Stimulated activated CD4-positive, alpha-beta T cell treated with anti-CD3 and anti-CD28 coated beads, Interleukin-1b, Interleukin-23, amount 100 ng/mL, for 48 hours (primary cell): ENCODE data around the gene SPTBN1.
A peak's percentile ranks its signal among the peaks of the same experiment; 100 is the strongest.

Source experiments
- DNase-seq: peaks from one replicate; pipeline ENCODE4 v3.0.0-alpha.2; 2020

SPTBN1 gene

DNA sequence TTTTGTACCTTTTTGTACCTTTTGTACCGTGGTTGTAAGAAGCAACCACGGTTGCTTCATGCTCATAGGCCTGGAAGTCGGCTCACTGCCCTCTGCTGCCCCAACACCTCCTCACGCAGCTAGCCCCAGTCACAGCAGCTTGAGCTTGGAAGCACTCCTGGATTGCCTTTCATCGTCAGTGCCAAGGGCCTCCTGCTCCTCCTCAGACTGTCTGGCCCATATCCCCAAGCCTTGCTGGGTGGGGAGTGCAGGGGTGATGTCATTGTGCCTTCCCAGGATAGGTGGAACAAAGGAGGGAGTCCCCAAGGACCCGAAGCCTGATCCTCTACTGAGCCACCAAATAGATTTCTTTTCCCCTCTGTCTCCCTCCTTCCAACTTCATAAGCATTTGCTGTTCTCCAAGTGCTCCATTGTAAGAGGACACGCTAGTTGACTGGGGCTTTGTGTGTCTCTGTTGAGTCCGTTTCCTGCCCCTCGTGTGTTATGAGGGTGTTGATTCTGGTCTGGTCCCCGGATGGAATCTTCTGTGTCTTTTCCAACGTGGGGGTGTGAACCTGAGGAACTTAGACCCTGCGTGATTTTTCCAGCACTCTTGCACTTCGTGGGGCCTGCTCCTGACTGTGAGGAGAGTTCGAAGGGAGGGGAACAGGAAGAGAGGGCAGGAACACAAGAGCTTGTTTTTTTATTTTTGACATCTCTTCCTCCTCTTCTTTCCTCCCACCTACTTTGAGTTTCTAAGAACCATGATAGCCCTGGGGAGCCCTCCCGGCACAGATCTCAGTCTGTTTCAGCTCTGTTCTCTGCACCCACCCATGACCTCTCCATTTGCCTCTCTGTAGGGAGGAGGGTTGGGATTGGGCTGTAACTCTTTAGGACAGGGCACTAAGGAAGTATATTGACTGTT lies 140.1 kb downstream of the SPTBN1 start:
- DNase-seq = no peak

DNA sequence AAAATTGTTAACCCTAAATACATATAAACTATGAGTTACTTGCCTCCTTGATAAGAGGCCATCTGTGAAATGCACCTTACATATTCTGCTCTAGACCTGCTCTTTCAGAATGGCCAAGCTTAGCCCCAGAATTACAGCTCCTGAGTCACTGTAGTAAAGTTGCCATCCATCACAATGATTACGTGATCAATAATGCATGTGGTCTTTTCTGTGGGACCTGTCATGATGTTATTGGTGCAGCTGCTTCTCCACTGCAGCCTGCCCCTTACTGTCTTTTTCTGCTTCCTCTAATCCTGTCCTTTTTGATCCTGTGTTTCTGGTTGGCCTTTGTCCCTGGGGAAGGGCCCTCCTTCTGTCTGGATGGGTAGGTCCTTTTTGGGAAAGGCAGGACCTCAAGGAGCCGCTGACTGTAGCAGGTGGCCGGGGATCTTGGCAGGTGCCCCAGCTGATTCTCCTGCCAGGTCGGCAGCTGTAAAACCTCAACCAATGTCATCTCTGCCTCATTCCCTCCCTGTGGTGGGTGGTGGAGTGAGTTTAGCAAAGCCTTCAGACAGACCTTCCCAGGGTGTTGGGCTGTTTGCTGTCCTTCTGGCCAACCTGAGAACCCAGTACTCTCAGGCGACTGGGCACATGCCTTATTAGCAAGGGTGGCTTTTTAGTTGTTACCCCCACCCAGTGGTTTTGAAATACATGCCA lies 141.2 kb downstream of the SPTBN1 start:
- peak; percentile 45 for DNase-seq

DNA sequence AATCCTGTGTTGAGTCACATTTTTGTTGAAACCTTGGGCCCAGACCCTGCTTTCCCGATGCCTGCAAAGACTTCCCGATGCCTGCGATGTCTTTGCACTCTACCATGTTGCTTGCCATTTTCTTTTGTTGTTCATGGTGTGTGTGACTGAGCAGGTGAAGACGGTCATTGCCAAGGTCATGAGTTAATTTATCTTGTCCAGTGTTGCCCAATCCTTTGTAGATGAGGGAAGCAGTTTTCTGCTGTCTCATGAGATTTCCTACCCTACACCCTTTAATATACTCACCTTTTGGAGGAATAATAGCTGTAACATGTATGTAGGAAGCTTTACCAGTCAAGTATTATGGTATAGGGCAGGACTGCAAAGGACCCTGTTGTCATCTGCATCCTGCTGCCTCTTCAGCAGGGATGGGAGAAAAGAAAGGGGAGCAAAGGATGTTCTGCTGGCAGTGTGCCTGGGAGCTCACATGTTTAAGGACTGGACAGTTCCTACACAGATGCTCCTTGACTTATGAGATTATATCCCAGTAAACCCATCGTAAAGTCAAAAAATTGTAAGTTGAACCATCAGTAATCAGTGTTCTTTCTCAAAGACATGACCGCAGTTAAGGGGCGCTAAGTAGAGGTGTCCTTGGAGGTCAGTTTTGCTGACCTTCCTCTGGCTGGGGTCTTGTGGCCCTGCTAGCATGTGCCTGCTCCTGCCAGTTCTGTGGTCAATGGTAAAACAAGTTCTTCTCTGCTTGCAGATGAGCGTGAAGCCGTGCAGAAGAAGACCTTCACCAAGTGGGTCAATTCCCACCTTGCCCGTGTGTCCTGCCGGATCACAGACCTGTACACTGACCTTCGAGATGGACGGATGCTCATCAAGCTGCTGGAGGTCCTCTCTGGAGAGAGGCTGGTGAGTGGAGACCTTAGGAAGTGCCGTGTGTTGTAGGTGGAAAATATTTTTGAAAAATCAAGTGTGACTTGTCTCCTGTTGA lies 142.5 kb downstream of the SPTBN1 start:
- DNase-seq = no peak

DNA sequence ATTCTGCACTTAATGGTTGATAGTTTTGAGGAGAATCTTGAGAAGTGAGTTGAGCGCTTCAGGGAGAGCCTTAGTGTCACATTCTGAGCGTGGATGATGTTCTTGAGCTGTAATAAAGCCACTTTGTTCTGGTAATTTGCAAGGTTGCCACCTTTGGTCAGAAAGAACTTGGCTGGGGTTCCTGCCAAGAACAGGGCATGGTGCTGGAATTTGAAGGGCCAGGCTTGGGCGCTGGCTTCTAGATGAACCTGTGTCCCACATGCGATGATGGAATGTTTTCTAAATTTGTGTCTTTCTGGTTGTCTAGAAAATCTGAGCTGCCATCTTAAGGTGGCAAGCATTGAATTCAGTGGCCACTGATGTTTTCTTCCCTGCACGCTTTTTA lies 143.2 kb downstream of the SPTBN1 start:
- no peak for DNase-seq

DNA sequence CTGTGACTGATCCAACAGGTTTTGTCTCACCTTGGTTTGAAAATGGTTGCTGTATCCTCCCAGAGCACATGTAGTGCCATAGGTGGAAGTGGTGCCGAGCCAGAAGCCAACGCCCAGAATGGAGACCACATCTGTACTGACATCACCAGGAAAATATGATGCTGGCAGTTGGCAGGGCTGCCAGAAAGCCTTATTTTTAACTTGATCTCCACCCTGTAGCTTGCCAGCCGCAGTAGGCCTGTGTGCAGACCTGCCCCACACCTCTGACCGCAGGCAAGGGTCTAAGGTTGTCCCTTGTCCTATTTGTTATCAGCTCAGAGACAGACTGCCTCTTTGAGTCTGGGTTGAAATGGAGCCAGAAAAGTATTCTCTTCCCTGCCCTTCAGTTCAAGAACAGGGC lies 143.8 kb downstream of the SPTBN1 start:
- DNase-seq = no peak

DNA sequence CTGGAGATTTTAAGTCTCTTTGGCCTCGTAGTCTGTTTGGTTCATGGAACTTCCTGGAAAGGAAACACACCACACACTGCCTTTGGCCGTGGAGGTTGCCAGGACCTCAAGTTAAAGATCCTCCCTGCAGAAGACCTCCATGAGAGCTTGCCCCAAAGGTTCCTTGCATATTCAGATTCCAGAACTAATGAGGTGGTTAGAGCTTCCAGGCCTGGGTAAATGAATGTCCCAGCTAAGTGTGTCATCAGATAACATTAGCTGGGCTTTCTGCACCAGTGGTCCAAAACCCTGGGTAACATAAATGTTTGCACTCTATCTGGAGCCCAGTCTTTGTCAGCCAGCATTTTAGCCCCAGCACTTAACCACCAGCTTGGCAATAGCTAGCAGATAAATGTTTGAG lies 145.2 kb downstream of the SPTBN1 start:
- DNase-seq = no peak

DNA sequence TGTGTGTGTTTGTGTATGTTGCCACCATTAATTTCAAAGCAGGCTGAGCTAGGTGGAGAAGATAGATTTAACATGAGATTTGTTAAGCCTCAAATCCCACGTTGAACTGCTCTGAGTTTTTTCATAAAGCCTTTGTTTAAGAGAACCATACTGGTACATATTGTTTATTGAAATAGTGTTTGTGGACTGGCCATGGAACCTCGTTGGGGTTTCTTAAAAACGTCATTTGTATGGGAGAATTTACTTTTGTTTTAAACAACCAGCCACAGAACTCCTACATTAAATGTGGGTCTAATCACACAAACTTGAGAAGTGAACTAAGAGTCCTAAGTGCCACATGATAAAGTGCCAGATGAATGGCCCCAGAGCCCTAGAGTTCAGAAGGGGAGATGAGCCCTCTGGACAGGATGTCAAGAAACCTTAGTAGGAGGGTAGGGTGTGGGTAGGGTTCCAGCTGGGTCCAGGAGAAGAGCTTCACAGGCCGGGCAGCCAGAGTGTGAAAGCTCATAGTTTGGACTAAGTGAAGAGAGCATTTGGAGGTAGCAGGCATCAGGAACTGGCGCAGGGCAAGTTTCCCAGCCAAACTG lies 146.7 kb downstream of the SPTBN1 start:
- no peak for DNase-seq

DNA sequence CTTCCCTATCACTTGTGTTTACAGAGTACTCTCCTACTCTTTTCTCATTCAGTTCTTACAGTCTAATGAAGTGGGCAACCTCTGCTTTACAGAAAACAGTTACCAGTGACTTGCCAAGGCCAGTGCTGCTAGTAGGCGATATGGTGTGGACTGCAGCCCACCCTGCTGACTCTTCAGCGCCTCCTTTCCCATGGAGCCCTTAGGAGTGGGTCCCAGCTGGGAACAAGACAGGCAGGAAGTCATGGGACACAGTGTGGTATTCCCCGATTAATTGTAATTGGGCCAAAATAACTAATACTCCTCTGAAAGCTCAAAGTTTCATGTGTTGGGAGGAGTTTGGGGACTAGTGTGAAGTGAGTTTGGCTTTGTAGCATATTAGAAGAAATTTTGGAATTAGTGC lies 147.2 kb downstream of the SPTBN1 start:
- DNase-seq = no peak

DNA sequence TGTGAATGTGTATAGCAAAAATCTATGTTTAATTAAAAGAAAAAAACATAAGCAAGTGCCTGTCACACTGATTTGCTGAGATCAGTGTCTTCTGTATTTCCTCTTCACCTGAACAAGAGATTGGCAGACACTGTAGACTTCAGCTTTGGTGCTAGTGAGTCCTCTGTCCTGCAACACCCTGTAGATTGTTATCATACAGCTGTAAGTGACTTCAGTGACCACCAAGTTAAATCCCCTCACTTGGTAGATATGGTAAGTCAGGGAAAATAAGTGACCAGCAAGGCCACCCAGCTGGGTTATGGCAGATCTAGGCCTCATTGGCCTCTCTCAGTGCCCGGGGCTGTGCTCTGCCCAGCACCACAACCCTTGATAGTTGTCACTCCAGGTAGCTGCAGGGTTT lies 147.7 kb downstream of the SPTBN1 start:
- DNase-seq = no peak

DNA sequence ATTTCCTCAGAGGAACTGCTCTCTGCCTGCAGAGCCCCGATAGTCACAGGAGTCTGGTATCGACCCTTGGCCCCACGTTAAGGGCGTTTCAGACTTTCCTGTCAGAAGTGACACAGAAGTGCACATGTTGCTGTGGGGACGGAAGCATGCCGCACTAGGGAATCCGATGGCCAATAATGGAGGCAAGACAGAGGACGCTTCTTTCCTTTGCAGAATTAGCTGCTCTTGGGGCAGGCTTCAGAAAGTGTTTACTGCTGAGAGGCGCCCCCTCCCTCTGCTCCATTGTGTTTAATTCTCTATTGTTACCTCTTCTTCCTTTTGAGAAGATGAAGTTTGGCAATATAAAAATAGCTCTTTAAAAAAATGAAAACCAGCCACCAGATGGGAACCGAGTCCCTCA lies 148.7 kb downstream of the SPTBN1 start:
- DNase-seq = peak; percentile 35

DNA sequence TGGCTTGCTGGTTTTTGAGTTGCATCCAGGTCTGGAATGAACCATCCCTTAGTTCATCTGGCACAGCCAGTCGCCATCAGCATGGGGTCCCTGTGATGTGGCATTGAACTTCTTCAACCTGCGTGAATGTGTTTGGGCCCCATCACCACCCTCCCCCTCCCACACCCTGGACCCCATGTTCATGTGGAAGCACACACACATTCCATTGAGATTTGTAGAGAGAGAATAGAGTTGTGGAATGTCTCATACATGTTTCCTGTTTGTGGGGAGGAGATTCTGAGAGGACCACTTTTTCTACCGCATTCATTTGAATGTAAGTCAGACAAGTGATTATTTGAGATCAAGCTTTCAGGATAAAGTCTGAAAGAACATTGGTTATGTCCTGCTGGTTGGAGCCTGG lies 149.7 kb downstream of the SPTBN1 start:
- no peak for DNase-seq

DNA sequence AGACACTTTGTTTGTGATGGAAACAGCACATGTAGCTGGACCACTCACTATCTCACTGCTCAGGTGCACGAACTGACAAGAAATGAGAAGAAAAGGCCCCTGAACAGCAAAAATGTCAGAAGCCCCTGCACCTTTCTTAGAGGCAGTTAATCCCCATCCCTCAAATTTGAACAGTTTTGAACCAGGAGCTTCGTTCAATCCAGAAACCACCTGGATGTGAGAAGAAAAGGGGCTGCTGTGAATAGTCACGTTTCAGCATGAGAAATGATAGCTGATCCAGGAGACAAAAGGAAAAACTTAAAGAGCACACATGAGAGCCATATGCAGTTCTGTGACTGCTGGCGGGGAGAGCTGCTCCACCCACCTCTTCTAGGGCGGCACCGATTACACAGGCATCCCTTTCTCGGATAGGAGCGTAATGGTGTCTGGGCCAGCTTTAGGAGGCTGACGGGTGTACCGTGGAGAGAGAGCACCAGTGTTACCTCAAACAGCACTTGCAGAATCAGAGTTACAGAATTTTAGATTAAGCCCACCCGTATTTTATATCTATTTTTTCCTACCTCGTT lies 150.3 kb downstream of the SPTBN1 start:
- DNase-seq = peak; percentile 54

DNA sequence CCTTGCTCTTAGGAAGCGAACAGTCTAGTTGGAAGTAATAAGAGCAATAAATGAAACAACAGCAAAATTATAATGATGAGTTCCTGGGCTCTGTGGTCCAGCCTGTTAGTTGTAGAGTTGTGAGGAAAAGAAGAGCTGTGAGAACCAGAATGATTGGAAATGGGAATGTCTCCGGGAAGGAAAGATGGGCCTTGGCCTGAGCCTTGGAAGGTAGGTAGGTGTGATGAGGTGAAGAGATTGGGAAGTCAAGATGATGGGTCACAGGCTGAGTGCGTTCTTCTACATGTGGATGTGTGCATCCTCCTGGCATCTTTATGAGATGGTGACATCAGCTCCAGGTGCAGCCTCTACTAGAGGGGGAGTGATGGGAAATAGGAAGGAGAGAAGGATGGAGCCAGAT lies 152.1 kb downstream of the SPTBN1 start:
- no peak for DNase-seq

DNA sequence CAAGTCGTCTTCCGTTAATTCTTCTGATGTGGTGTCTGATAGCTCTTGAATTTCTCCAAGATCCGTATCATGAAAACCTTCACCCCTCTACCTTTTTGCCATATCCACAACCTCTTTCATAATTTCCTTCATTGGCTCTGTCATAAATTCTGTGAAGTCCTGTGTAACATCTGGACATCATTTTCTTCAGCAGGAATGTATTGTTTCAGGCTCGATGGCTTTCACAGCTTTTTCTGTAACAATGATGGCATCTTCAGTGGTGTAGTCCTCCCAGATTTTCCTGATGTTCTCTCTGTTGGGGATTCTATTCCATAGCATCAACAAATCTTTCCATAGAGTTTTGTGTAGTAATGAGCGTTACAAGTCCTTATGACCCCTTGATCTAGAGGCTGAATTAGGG lies 153.1 kb downstream of the SPTBN1 start:
- no peak for DNase-seq

DNA sequence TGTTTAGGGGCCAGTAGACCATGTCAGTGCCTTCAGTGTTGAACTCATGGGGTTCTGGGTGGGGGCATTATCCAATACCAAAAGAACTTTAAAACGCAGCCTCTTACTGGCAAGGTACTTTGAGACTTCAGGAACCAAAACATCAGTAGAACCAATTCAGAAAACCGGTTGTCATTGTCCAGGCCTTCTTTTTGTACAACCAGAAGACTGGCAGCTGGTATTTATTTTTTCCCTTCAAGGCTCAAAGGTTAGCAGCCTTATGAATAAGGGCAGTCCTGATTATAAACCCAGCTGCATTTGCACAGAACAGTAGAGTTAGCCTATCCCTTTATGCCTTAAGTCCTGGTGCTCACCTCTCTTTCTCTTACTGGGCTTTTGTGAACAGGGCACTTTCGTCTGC lies 153.5 kb downstream of the SPTBN1 start:
- DNase-seq = no peak

DNA sequence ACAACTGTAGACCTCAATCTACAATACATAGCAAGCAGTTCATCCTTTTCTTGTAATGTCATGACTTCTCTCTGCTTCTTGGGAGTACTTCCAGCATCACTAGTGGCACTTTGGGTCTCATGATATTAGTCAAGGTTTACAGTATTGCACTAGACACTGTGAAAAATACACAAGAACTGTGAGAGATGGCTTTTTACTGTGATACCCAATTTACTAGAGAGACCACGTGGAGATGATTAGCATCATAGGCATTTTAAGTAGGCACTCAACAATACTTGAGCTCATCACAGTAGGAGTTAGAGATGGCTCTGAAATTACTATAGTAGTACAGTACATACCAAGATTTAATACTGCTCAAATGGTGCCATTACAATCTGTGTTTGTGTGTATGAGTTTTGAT lies 154.6 kb downstream of the SPTBN1 start:
- no peak for DNase-seq

DNA sequence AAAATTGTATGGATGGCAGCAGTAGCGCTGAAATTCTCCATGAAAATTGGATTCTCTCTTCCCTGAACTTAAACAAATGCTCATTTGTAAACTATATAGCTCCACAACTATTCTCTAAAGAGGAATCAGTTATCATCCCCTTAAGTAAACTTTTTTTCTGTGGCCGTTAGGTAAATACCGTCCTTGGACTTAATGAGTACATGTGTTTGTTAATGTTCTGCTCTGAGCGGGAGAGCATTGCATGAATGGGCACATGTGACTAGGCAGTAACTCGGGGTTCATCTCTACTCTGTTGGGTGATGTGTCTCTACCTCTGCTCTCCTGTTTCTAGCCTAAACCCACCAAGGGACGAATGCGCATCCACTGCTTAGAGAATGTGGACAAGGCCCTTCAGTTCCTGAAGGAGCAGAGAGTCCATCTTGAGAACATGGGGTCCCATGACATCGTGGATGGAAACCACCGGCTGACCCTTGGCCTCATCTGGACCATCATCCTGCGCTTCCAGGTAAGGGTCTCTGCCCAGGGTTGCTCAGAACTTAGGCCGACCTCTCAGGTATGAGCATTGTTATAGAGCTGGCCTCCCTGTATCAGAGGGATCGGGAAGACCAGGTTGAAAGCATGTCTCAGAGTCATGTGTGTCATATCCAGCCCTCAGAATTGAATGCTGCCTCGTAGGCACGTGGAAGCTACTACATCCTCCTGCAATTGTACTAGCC lies 155.9 kb downstream of the SPTBN1 start:
- DNase-seq = no peak

DNA sequence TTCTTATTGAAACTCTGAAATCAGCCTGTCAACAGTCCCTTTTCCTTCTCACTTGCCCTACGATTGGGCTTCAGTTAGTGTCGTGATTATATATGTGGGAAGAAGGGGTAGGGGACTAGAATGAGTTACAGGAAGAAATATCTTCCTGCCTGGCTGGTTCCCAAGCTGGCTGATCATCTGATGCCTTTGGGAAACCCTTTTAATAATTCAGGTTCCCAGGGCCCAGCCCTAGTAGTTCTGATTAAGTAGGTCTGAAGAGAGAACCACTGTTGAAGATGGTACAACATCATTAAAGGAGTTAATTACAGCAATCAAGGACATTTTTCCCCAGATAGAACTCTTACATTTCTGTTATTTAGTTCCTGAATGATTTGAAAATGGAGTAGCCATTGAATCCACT lies 157.3 kb downstream of the SPTBN1 start:
- DNase-seq = no peak

DNA sequence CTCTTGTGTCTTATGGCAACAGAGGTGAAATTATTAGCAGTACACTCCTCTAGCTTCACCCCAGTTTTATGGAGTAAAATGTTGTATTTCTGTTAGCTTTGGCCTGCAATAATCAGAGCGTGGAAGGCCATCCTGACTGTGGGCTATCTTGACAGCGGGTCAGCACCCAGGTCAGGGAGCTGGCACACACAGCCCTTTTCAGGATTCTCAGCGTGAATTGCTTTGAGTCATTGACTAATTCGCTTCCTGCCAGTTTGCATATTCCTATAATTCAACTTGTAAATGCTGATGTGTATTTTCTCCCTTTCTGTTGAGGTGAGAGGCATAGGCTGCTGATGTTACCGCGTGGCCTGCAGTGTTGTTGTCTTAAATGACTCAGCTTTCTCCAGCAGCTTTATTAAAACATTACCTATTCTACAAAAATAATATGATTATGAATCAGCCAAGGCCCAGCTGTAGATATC lies 157.7 kb downstream of the SPTBN1 start:
- no peak for DNase-seq

DNA sequence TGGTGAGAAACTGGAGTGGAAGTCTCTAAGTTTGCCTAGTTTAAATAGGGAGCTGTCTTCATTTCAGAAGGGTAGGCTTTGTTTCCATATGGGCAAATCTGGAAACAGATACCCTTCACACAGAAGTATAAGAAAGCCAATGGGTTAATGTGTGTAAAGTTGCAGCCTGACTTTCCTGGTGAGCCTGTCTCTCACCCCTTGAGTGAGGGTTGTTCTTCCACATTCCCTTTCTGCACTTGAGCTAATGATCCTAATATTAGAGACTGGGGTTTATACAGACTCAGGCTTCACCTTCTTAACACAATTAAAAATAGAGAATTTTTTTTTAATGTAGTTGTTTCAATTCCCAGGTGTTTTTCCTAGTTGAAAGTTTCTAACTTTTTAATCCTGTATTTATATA lies 158.7 kb downstream of the SPTBN1 start:
- DNase-seq = no peak

DNA sequence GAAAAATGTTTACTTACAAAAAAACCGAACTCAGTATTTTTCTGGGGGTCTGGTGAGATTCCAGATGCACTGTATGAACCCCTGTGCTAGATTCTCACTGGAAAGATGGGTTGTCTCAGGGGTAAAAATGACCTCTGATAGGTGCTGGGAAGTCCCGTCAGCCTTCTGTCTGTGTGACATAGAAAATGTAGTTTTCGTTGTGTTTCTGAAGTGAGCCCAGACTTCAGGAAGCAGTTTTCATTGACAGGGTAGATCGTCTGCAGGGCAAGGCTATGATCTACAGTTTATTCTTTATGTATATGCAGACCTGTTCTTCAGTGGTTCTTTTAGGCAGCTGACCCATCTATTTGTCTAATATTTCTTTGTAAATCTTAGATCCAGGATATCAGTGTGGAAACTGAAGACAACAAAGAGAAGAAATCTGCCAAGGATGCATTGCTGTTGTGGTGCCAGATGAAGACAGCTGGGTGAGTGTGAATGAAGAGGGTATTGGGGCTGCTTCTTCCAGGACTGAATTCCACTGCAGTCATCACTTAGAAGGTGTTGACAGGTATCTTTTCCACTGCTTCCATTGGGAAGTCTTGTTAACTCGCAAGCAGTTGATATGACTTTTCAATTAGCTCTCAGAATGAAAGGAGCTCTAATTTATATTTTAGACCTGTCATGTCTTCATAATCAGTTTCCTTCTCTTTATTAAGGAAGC lies 159.9 kb downstream of the SPTBN1 start:
- DNase-seq = no peak
